AG04449 (cell line): ENCODE measurements around the gene OXCT1.
A peak's percentile ranks its signal among the peaks of the same experiment; 100 is the strongest.

ENCODE experiments used
- CTCF ChIA-PET: fragments of 350-600 bp; formaldehyde crosslinking; extraction: SDS; loops from one replicate; lab custom pipeline; 2021; ENCODE audit warnings: antibody characterized with exemption; lab: Yijun Ruan, JAX
- POLR2A ChIA-PET: fragments of 400-600, 350-600 bp; formaldehyde crosslinking; extraction: SDS; loops from one replicate; lab custom pipeline; 2020; ENCODE audit warnings: antibody characterized with exemption, inconsistent platforms; lab: Yijun Ruan, JAX
- DNase-seq: peaks from one replicate; pipeline ENCODE4 v3.0.0-alpha.2; 2010; ENCODE audit warnings: low read depth, low spot score
- H3K4me3 ChIP-seq: 2 replicates; pipeline ENCODE4 v1.5.1; 2011; ENCODE audit warnings: low read depth, mild to moderate bottlenecking, control low read depth, low read length
- TF ChIP-seq, protein P1 (sequence below): IDR thresholded peaks from one replicate; pipeline ENCODE4 v1.5.1; 2011; ENCODE audit warnings: mild to moderate bottlenecking, moderate library complexity, low read length, control low read depth, inconsistent platforms; ENCODE audit not compliant: insufficient read depth; ENCODE audit errors: missing control alignments

The OXCT1 gene

DNA sequence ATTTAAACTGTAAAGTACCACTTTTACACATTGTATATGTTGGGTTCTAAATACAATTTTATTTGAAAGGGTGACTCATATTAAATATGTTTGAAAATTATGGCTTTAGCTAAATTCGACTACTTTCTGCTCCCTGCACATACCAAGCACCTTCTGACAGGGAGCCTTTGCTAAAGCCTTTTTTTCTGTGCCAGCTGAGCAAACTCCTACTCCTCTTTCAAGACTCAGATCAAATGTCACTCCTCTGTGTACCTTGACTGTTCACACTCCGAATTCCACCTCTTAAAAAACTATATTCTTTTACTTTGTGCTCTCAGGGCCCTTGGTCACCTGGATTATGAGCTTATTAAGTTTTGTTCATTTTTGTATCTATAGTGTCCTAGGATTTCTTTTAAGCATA, 6.5 kb upstream of the OXCT1 start:
- ChIA-PET CTCF (interaction anchor here (1.4 to 2.2 kb wide), 3 partner anchors 19 to 33 kb away, joined by 3 to 9 read pairs (median 3); no protein-coding TSS in a partner anchor), POLR2A (no interaction called here)
- DNase-seq = no peak
- TF ChIP-seq, protein P1, sequence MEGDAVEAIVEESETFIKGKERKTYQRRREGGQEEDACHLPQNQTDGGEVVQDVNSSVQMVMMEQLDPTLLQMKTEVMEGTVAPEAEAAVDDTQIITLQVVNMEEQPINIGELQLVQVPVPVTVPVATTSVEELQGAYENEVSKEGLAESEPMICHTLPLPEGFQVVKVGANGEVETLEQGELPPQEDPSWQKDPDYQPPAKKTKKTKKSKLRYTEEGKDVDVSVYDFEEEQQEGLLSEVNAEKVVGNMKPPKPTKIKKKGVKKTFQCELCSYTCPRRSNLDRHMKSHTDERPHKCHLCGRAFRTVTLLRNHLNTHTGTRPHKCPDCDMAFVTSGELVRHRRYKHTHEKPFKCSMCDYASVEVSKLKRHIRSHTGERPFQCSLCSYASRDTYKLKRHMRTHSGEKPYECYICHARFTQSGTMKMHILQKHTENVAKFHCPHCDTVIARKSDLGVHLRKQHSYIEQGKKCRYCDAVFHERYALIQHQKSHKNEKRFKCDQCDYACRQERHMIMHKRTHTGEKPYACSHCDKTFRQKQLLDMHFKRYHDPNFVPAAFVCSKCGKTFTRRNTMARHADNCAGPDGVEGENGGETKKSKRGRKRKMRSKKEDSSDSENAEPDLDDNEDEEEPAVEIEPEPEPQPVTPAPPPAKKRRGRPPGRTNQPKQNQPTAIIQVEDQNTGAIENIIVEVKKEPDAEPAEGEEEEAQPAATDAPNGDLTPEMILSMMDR = no peak
- H3K4me3 ChIP-seq = no peak overlapping the region

DNA sequence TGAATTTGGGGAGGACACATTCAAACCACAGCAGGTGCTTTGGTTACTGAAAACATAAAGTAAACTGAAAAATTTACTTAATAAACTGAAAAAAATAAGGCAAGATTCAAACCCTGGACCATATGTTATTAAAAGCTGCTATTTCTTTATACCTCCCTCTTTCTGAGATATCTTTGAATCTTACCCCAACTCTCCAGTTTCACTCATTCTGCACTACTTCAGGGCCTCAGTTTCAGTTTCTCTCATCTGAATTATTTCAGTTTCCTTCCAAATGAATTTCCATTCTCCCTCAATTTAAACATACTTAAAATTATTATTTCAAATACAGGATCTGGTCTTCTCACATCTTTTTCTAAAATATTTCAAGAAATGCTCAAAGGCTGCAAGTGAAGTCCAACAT, 4.9 kb upstream of the OXCT1 start:
- no peak overlapping the region for H3K4me3 ChIP-seq
- POLR2A ChIA-PET = no interaction called here
- TF ChIP-seq, protein P1 = no peak
- CTCF ChIA-PET = interaction anchor here (1.2 kb wide), 1 partner anchor 19 kb away, joined by 4 read pairs; no protein-coding TSS in a partner anchor
- no peak for DNase-seq

DNA sequence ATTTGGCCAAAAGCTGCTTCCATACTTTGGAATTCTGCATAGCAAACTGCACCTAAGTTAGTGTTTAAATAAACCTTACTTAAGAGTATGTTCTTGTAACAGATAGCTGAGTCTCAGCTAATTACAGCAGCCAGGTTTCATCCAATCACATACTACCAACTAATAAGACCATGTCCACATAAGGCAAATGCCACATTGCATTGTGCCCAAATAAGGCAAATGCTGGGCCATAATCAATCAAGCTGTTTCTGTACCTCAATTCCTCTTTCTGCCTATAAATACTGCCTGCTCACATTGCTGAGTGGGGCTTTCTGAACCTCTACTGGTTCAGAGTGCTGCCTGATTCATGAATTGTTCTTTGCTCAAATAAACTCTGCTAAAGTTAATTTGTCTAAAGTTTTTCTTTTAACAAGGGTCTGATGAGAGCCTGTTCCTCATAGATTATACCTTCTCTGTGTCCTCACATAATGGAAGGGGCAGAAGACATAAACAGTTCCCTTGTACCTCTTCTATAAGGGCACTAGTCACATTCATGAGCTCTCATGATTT, 4.4 kb upstream of the OXCT1 start:
- CTCF ChIA-PET = interaction anchor here (1.2 kb wide), 1 partner anchor 18 kb away, joined by 4 read pairs; no protein-coding TSS in a partner anchor
- POLR2A ChIA-PET = no interaction called here

DNA sequence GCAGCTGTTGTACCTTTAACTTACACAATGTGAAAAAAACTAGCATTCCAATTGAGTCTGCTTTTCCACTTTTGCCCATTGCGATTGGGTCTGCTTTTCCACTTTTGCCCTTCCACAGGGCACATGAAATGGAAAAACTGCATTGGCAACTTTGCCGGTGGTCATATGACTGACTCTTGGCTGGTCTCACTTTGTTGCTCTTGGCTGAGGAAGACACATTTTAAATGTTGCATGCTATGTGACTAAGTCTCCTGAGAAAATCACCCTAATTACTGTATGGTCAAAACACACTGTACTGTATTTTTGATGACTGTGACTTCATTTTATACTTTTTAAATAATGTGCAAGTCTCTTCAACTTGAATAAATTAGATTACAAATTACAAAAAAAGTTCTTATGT, 1.6 kb upstream of the OXCT1 start:
- peak; percentile 41 for DNase-seq
- POLR2A ChIA-PET = no interaction called here
- TF ChIP-seq, protein P1 = no peak
- CTCF ChIA-PET = interaction anchor here (1.9 kb wide), 1 partner anchor 184 kb away, joined by 6 read pairs; no protein-coding TSS in a partner anchor
- no peak overlapping the region for H3K4me3 ChIP-seq

More for the DNA sequence above, 4.4 kb upstream of the OXCT1 start:
- TF ChIP-seq, protein P1 = no peak
- H3K4me3 ChIP-seq = no peak overlapping the region
- no peak for DNase-seq

DNA sequence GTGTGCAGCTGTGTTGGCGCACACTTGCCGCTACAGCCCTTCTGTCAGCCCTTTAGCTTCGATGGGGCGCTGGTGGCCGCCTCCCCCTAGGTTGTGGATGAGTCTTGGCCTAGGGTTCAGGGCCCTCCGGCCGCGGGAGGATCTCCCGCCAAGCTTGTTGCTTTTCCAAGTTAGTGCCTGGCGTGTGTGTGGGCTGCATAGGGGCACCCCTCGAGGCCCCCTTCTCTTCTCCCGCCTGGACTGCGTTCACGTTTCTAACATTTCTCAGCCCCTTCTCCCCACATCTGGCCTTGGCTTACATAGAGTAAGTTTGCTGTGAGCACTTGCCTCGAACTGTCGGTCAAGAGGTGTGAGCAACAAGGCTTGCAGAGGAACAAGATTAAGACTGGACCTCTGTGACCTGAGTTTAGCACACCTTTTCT, 413 bp upstream of the OXCT1 start:
- DNase-seq = no peak
- peak overlapping the region; percentile 83 for H3K4me3 ChIP-seq
- ChIA-PET POLR2A (no interaction called here), CTCF (interaction anchor here (1.9 kb wide), 1 partner anchor 186 kb away, joined by 6 read pairs; no protein-coding TSS in a partner anchor)
- TF ChIP-seq, protein P1 = no peak

DNA sequence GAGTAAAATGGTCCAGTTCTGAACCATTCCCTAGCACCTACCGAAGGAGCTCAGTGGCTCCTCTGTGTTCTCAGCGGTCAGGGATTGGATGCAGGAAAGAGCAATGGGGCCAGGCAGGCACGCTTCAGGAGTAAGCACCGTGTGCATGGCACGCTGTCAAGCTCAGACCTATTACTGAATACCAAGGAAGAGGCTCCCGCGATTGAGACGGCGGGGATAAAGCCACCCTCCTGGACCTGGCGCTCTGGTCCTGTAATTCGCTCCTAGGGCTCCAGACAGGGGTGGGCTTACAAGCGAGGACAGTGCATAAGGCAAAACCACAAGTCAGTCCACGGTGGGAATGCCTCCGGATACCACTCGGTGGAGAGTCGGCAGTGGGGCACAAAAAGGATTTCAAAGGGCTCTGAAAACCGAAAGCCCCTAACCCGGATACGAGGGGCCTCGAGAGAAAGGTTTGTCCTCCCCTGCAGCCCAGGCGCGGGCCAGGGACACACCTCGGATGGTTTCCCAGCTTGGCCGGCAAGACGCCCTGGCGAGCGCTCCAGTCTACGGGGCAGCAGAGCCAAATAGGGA, 988 bp downstream of the OXCT1 start:
- POLR2A ChIA-PET = interaction anchor here (1.0 kb wide), 2 partner anchors 35 to 57 kb away, joined by 3 to 7 read pairs; partner anchors contain the start of gene RIMOC1
- CTCF ChIA-PET = interaction anchor here (1.0 to 6.0 kb wide), 4 partner anchors 13 to 898 kb away, joined by 4 to 49 read pairs (median 5); no protein-coding TSS in a partner anchor
- DNase-seq = no peak

More for the DNA sequence above, 988 bp downstream of the OXCT1 start:
- H3K4me3 ChIP-seq = peak overlapping the region; percentile 83
- TF ChIP-seq, protein P1 = no peak
